HG03575 (cell line): Measurements from ENCODE around the gene MDM2.
"Not testable (repeated sequence)": the region's sequence is repeated elsewhere in the genome, so short reads cannot be mapped to it uniquely, and the experiment has no call there.

Experiments used
- ATAC-seq: cut with Tn5 transposase; IDR thresholded peaks from one replicate; pipeline ENCODE4 v1.9.1; 2021; ENCODE audit not compliant: unreplicated experiment, insufficient number of reproducible peaks, low FRiP score; ENCODE audit errors: extremely low read depth

Gene MDM2

GRCh38 chr12:68819481-68819880 is 11.5 kb downstream of the MDM2 start:
- not testable (repeated sequence) for ATAC-seq

GRCh38 chr12:68821357-68822188 is 13.6 kb downstream of the MDM2 start:
- ATAC-seq = no peak

GRCh38 chr12:68823696-68824095 is 15.7 kb downstream of the MDM2 start:
- ATAC-seq = no peak

GRCh38 chr12:68824131-68824530 is 16.2 kb downstream of the MDM2 start:
- no peak for ATAC-seq

- no peak for ATAC-seq
Observed at GRCh38 chr12:68824597-68825250, 16.7 kb downstream of the MDM2 start.

GRCh38 chr12:68825569-68826217 is 17.7 kb downstream of the MDM2 start:
- ATAC-seq = no peak

GRCh38 chr12:68827895-68828671 is 20.1 kb downstream of the MDM2 start:
- ATAC-seq = no peak

GRCh38 chr12:68828672-68829068 is 20.7 kb downstream of the MDM2 start:
- ATAC-seq = no peak

- ATAC-seq = no peak
Observed at GRCh38 chr12:68831272-68831671, 23.3 kb downstream of the MDM2 start.

- ATAC-seq = no peak
Observed at GRCh38 chr12:68831751-68832503, 23.9 kb downstream of the MDM2 start.

GRCh38 chr12:68832504-68832867 is 24.5 kb downstream of the MDM2 start:
- no peak for ATAC-seq

GRCh38 chr12:68833508-68833907 is 25.5 kb downstream of the MDM2 start:
- no peak for ATAC-seq

- ATAC-seq = no peak
Observed at GRCh38 chr12:68835333-68835908, 27.4 kb downstream of the MDM2 start.

- ATAC-seq = no peak
Observed at GRCh38 chr12:68837215-68837614, 29.2 kb downstream of the MDM2 start.

GRCh38 chr12:68838046-68838886 is 30.3 kb downstream of the MDM2 start:
- ATAC-seq = no peak

GRCh38 chr12:68839183-68840147 is 31.5 kb downstream of the MDM2 start:
- no peak for ATAC-seq
